Measurements from ENCODE around the gene THSD7B. TPM values are rescaled to one million over a fixed set of nuclear protein-coding genes. Genes with fewer than 3 reads are reported as not detected.

The THSD7B gene
- polyA plus RNA-seq, 1 experiment = not detected

- POLR2A ChIA-PET = no interaction called here
- CTCF ChIA-PET = no interaction called here
Measured at GRCh38 chr2:137007938-137008337, 242.6 kb downstream of the THSD7B start.

GRCh38 chr2:137009953-137010352 lies 244.6 kb downstream of the THSD7B start:
- no peak overlapping the region for H3K27ac ChIP-seq (ENCODE audit: low read depth, low read length)
- ChIA-PET CTCF (no interaction called here), POLR2A (no interaction called here)
- no peak overlapping the region for H3K4me3 ChIP-seq (ENCODE audit: low read depth, low read length)
- no peaks in the 10 kb centered on the region for H3K27me3 ChIP-seq (ENCODE audit: control insufficient read depth, insufficient read depth, low read length)
- H3K9me3 ChIP-seq (ENCODE audit: control insufficient read depth, insufficient read depth, low read length) = peaks cover 14% of the 10 kb centered on the region; the same call in 1 of the 2 replicates
- no peak for DNase-seq (ENCODE audit: low read depth, low spot score)
- no peak for TF ChIP-seq CTCF (IDR thresholded peaks at IDR 0.05; ENCODE audit: low read depth, low read length)

More at GRCh38 chr2:137007938-137008337, 242.6 kb downstream of the THSD7B start:
- H3K9me3 ChIP-seq (ENCODE audit: control insufficient read depth, insufficient read depth, low read length) = no peaks in the 10 kb centered on the region; the same call in 1 of the 2 replicates
- no peak for DNase-seq (ENCODE audit: low read depth, low spot score)
- no peak overlapping the region for H3K4me3 ChIP-seq (ENCODE audit: low read depth, low read length)
- H3K27me3 ChIP-seq (ENCODE audit: control insufficient read depth, insufficient read depth, low read length) = no peaks in the 10 kb centered on the region
- H3K27ac ChIP-seq (ENCODE audit: low read depth, low read length) = no peak overlapping the region
- no peak for TF ChIP-seq CTCF (IDR thresholded peaks at IDR 0.05; ENCODE audit: low read depth, low read length)

GRCh38 chr2:137020452-137021196 lies 255.3 kb downstream of the THSD7B start:
- Histone ChIP-seq H3K27me3 (ENCODE audit: control insufficient read depth, insufficient read depth, low read length) (no peaks in the 10 kb centered on the region), H3K27ac (ENCODE audit: low read depth, low read length) (no peak overlapping the region), H3K9me3 (ENCODE audit: control insufficient read depth, insufficient read depth, low read length) (peaks cover 4% of the 10 kb centered on the region; the same call in 1 of the 2 replicates), H3K4me3 (ENCODE audit: low read depth, low read length) (no peak overlapping the region)
- CTCF ChIA-PET = no interaction called here
- POLR2A ChIA-PET = no interaction called here
- DNase-seq (ENCODE audit: low read depth, low spot score) = no peak
- TF ChIP-seq CTCF (IDR thresholded peaks at IDR 0.05; ENCODE audit: low read depth, low read length) = no peak

GRCh38 chr2:137021763-137022162 lies 256.4 kb downstream of the THSD7B start:
- CTCF ChIA-PET = no interaction called here

More at GRCh38 chr2:137021763-137022162, 256.4 kb downstream of the THSD7B start:
- H3K9me3 ChIP-seq (ENCODE audit: control insufficient read depth, insufficient read depth, low read length) = peaks cover 3% of the 10 kb centered on the region; the same call in 1 of the 2 replicates
- no peak overlapping the region for H3K27ac ChIP-seq (ENCODE audit: low read depth, low read length)
- TF ChIP-seq CTCF (IDR thresholded peaks at IDR 0.05; ENCODE audit: low read depth, low read length) = no peak
- POLR2A ChIA-PET = no interaction called here
- no peak overlapping the region for H3K4me3 ChIP-seq (ENCODE audit: low read depth, low read length)
- no peak for DNase-seq (ENCODE audit: low read depth, low spot score)
- H3K27me3 ChIP-seq (ENCODE audit: control insufficient read depth, insufficient read depth, low read length) = no peaks in the 10 kb centered on the region

Data from AG04450 (cell line).